SU-DHL-6 (cell line): Measurements from ENCODE around the gene DNASE1L2.

ENCODE experiments used
- EZH2phosphoT487 ChIP-seq: fragments of 200-600 bp; sonication (generic), shearing (Covaris generic); conservative IDR thresholded peaks from 2 replicates; pipeline ENCODE4 v1.6.1; 2018; ENCODE audit warnings: mild to moderate bottlenecking, antibody characterized with exemption, low read length, moderate library complexity, mixed read lengths
- TF ChIP-seq, protein P1 (sequence below): fragments of 200-600 bp; sonication (generic); IDR thresholded peaks from one replicate; pipeline ENCODE4 v1.5.1; 2017; ENCODE audit warnings: antibody characterized with exemption, mild to moderate bottlenecking, low read length, moderate library complexity; ENCODE audit not compliant: insufficient read depth, poor library complexity, severe bottlenecking

DNA sequence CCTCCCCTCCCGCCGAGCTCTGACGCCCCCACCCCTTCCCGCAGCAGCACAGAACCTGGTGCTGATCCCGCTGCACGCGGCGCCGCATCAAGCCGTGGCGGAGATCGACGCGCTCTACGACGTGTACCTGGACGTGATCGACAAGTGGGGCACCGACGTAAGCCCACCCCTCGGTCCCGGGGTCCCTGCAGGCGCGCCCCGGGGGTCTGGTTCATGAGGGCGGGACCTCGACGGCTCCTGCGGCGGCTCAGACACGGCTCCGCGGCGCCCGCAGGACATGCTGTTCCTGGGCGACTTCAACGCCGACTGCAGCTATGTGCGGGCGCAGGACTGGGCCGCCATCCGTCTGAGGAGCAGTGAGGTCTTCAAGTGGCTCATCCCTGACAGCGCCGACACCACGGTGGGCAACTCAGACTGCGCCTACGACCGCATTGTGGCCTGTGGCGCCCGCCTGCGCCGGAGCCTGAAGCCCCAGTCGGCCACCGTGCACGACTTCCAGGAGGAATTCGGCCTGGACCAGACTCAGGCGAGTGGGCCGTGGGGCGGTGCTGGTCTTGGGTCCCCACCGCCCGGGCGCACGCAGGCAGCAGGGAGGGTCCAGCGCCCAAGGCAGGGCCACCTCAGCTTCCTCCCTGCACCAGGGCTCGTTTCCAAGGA lies 1.4 kb downstream of the DNASE1L2 start:
- TF ChIP-seq, protein P1, sequence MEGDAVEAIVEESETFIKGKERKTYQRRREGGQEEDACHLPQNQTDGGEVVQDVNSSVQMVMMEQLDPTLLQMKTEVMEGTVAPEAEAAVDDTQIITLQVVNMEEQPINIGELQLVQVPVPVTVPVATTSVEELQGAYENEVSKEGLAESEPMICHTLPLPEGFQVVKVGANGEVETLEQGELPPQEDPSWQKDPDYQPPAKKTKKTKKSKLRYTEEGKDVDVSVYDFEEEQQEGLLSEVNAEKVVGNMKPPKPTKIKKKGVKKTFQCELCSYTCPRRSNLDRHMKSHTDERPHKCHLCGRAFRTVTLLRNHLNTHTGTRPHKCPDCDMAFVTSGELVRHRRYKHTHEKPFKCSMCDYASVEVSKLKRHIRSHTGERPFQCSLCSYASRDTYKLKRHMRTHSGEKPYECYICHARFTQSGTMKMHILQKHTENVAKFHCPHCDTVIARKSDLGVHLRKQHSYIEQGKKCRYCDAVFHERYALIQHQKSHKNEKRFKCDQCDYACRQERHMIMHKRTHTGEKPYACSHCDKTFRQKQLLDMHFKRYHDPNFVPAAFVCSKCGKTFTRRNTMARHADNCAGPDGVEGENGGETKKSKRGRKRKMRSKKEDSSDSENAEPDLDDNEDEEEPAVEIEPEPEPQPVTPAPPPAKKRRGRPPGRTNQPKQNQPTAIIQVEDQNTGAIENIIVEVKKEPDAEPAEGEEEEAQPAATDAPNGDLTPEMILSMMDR, result no peak
- TF ChIP-seq EZH2phosphoT487, result no peak
